ENCODE data around the gene PLSCR1. TPM values are rescaled to one million over a fixed set of nuclear protein-coding genes. Genes with fewer than 3 reads are reported as not detected.

PLSCR1 gene
- total and polyA plus RNA-seq, 2 experiments from 2014 or later: 62.7 to 78.3 TPM

DNA sequence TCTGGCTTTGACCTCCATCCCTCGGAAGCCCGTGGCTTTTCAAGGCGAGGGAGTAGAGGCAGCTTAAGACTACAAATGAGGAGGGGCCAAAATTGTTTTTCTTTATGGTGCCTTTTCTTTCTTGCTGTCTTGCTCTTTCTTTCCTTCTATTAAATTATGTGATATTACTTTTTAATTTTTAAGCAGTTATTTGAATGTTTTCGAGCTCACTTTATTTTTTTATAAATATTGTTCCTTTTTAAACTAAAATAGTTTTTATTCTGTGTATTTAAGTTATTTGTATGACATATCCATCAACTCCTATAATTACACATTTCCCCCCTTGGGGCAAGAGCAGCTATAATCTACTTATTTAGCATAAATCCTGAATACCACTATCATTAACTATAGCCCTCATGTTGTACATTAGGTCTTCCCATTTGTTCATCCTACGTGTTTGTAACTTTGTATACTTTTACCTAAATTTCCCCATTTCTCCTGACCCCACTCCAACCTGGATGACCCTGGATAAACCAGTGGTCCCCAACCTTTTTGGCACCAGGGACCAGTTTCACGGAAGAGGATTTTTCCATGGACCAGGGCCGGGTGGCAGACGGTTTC is 622 bp upstream of the PLSCR1 start (continued):
- TF ChIP-seq, protein P1, sequence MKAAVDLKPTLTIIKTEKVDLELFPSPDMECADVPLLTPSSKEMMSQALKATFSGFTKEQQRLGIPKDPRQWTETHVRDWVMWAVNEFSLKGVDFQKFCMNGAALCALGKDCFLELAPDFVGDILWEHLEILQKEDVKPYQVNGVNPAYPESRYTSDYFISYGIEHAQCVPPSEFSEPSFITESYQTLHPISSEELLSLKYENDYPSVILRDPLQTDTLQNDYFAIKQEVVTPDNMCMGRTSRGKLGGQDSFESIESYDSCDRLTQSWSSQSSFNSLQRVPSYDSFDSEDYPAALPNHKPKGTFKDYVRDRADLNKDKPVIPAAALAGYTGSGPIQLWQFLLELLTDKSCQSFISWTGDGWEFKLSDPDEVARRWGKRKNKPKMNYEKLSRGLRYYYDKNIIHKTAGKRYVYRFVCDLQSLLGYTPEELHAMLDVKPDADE (IDR thresholded peaks at IDR 0.05): no peak
- TF ChIP-seq, protein P2, sequence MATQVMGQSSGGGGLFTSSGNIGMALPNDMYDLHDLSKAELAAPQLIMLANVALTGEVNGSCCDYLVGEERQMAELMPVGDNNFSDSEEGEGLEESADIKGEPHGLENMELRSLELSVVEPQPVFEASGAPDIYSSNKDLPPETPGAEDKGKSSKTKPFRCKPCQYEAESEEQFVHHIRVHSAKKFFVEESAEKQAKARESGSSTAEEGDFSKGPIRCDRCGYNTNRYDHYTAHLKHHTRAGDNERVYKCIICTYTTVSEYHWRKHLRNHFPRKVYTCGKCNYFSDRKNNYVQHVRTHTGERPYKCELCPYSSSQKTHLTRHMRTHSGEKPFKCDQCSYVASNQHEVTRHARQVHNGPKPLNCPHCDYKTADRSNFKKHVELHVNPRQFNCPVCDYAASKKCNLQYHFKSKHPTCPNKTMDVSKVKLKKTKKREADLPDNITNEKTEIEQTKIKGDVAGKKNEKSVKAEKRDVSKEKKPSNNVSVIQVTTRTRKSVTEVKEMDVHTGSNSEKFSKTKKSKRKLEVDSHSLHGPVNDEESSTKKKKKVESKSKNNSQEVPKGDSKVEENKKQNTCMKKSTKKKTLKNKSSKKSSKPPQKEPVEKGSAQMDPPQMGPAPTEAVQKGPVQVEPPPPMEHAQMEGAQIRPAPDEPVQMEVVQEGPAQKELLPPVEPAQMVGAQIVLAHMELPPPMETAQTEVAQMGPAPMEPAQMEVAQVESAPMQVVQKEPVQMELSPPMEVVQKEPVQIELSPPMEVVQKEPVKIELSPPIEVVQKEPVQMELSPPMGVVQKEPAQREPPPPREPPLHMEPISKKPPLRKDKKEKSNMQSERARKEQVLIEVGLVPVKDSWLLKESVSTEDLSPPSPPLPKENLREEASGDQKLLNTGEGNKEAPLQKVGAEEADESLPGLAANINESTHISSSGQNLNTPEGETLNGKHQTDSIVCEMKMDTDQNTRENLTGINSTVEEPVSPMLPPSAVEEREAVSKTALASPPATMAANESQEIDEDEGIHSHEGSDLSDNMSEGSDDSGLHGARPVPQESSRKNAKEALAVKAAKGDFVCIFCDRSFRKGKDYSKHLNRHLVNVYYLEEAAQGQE (IDR thresholded peaks at IDR 0.05; ENCODE audit: unreplicated experiment): no peak
- TF ChIP-seq EZH2phosphoT487 (IDR thresholded peaks at IDR 0.05; ENCODE audit: unreplicated experiment) (no peak), NANOG (IDR thresholded peaks at IDR 0.05; ENCODE audit: borderline replicate concordance) (no peak), ZNF331 (CRISPR knock-in tag; IDR thresholded peaks at IDR 0.05; ENCODE audit: low read depth) (no peak), POLR2AphosphoS5 (IDR thresholded peaks at IDR 0.05; ENCODE audit: low read depth) (no peak)

DNA sequence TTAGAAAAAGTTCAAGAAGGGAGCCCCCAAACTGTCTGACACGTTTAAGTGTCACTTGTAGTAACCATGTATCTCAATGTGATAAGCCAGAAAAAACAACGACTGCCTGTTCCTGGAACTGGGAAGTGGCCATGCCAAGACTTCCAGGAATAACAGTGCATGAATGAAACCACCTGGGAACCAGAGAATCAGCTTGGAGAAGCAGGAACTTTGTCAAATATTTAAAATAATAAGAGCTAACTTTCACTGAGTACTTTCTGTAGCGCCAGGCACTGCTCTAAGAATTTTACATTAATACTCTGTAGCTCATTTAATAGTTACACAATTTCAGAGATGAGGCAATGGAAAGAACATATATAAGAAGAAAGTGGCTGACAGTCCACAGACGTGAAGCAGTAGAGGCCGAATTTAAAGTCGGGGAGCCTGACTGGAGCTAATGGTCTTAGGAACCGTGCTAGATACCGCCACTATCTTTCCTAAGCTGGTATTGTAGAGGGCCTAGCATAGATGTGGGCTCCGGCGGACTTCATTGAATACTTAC is 876 bp downstream of the PLSCR1 start:
- Mint-ChIP-seq H3K4me1 (peaks cover 16% of the 10 kb centered on the region), H3K36me3 (ENCODE audit: low read depth) (peaks cover 24% of the 10 kb centered on the region), H3K27me3 (ENCODE audit: insufficient read depth, low read depth, poor library complexity) (peaks cover 4% of the 10 kb centered on the region), H3K9me3 (peaks cover 13% of the 10 kb centered on the region), H3K27ac (no peak overlapping the region), H3K4me3 (peak overlapping the region; percentile 86)
- peaks cover 5% of the 10 kb centered on the region; the same call in 1 of the 2 replicates for H3K9me2 ChIP-seq (ENCODE audit: insufficient read depth)
- no peak overlapping the region for H2AFZ ChIP-seq
- peaks cover 12% of the 10 kb centered on the region for H3K36me3 ChIP-seq (ENCODE audit: insufficient read depth)
- peaks cover 55% of the 10 kb centered on the region for H3K79me2 ChIP-seq (replicated peaks; ENCODE audit: insufficient read depth)
- no peak for TF ChIP-seq JUNB (IDR thresholded peaks at IDR 0.05; ENCODE audit: unreplicated experiment)
- no peaks in the 10 kb centered on the region for H3F3A ChIP-seq (replicated peaks; ENCODE audit: low read depth)
- H3K4me1 ChIP-seq (ENCODE audit: insufficient read depth): peaks cover 30% of the 10 kb centered on the region
- H3K4me2 ChIP-seq: peak overlapping the region; percentile 90
- H3K27ac ChIP-seq (ENCODE audit: low read depth): no peak overlapping the region
- H3K4me3 ChIP-seq: peak overlapping the region; percentile 84
- peak; percentile 43 for ATAC-seq
- H4K20me1 ChIP-seq (replicated peaks; ENCODE audit: insufficient read depth): peaks cover 9% of the 10 kb centered on the region; the same call in 1 of the 2 replicates
- no peak for DNase-seq (ENCODE audit: low spot score)
- no peaks in the 10 kb centered on the region for H3K27me3 ChIP-seq (ENCODE audit: insufficient read depth)

DNA sequence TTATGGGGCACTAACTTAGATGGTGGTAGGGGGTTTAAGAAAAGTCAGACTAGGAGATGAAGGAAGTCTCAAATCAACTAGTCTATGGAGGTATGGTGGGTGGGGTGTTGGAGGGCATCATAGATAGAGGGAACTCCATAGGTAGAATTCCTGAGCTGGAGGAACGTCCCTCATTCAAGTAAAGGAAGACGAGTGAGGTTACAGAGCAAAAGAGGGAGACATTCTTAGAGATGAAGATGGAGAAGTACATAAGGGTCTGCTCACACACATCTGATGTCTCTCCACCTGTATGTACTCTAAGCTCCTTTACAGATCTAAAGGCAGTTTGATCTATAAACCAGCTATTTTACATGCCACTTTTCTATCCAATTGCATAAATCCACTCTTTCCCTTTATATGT is 1.4 kb downstream of the PLSCR1 start:
- Mint-ChIP-seq H3K27ac (no peak overlapping the region), H3K9me3 (peaks cover 13% of the 10 kb centered on the region), H3K4me1 (peaks cover 16% of the 10 kb centered on the region), H3K27me3 (ENCODE audit: insufficient read depth, low read depth, poor library complexity) (peaks cover 4% of the 10 kb centered on the region), H3K4me3 (peak overlapping the region; percentile 86), H3K36me3 (ENCODE audit: low read depth) (peaks cover 29% of the 10 kb centered on the region)
- Histone ChIP-seq H3K36me3 (ENCODE audit: insufficient read depth) (peaks cover 13% of the 10 kb centered on the region), H3K4me3 (peak overlapping the region; percentile 84), H3K9me2 (ENCODE audit: insufficient read depth) (peaks cover 5% of the 10 kb centered on the region; the same call in 1 of the 2 replicates), H4K20me1 (replicated peaks; ENCODE audit: insufficient read depth) (peaks cover 9% of the 10 kb centered on the region; the same call in 1 of the 2 replicates), H3F3A (replicated peaks; ENCODE audit: low read depth) (no peaks in the 10 kb centered on the region), H3K27ac (ENCODE audit: low read depth) (no peak overlapping the region), H3K4me2 (peak overlapping the region; percentile 90), H3K79me2 (replicated peaks; ENCODE audit: insufficient read depth) (peaks cover 60% of the 10 kb centered on the region), H3K27me3 (ENCODE audit: insufficient read depth) (no peaks in the 10 kb centered on the region), H3K4me1 (ENCODE audit: insufficient read depth) (peaks cover 30% of the 10 kb centered on the region), H2AFZ (no peak overlapping the region)
- DNase-seq (ENCODE audit: low spot score): no peak
- TF ChIP-seq, protein P2 (IDR thresholded peaks at IDR 0.05; ENCODE audit: unreplicated experiment): no peak
- no peak for TF ChIP-seq CREB1 (CRISPR knock-in tag; IDR thresholded peaks at IDR 0.05; ENCODE audit: low read depth)
- no peak for TF ChIP-seq NANOG (IDR thresholded peaks at IDR 0.05; ENCODE audit: borderline replicate concordance)
- ATAC-seq: no peak
